GM19193 (cell line): ENCODE results near the gene CADM1.

Experiments
- POLR2A ChIP-seq: IDR thresholded peaks from 4 replicates; pipeline ENCODE4 v1.6.1; 2011; ENCODE audit not compliant: insufficient read depth, insufficient read length; ENCODE audit errors: extremely low read depth

CADM1 gene

DNA sequence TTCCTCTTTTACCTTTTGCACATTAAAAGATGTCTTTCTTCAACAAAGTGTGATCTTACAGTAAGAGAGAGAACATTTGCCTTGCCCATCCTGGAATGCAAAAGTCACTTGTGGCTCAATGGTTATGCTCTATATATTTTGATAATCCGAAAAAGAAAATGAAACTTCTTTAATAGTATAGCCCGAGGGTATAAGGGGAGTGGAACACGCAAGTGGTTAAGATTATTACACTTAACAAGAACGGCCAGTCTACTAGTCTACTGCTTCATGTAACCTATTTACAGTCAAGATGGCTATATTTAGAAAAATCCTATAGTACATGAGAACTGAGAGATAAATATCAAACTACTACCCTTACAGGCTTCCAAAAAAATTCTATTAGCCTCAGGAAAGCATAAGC is 86.1 kb downstream of the CADM1 start:
- TF ChIP-seq POLR2A = no peak

DNA sequence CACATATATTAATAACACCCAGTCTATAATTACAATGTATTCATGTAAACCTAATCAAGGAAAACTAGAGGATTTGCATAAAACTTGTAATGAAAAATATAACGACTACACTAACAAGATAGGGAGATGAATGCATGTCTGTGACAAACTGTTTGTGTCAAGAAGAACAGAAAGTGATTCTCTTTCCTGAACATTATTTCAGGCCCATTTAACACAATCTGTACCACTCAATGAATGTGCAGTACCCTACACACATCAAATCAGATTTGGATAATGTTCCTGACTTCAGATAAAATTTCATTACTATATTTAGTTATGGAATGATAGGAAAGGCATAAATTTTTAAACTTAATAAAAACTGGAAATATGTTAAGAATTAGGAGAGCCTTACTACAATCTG is 93.1 kb downstream of the CADM1 start:
- TF ChIP-seq POLR2A = no peak

DNA sequence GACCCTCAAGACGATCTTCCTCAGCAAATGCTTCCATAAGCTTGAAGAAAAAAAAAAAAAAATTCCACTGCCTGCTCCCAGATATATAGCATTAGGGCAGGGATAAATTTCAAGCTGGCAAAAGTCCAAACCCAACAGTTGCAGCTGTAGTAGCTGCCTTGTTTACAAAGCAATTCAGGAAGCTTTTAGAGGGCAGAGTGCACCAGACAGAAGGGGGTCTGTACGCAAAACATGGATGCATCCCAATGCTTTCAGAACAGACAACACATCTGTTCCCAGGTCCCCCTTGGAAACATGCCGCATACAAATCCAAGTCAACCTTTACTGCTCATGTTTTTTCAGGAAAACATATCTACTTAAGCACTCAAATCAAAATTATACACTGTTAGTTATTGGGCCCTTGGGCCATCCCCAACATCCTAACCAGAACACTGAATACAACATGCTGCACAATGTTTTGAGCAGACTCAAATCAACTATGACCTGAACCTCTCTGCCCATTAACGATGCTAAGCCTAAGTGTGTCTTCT is 94.5 kb downstream of the CADM1 start:
- no peak for TF ChIP-seq POLR2A

DNA sequence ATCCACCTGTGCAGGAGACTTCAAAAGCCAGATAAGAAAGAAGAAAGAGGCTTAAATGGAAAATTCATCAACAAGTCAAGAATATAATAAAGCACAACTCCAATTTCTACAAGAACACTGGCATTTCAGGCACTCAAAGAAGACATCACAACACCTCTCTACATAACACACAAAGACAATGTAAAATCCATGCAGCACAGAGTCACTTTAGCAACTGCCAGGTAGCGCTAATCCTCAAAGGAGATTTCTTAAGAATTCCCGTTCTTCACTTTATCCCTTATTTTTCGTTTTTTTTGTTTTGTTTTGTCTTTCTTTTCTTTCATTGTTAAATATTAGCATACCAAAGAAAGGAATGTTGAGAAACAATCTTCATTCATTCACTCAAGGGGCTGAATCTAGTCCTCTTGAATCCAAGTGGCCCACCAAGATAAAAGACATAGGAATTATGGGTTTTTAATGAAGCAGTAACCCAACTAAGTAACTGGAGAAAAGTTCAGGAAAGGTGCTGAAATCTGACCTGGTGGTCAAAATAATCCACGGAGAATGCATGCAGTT is 95.0 kb downstream of the CADM1 start:
- no peak for TF ChIP-seq POLR2A

DNA sequence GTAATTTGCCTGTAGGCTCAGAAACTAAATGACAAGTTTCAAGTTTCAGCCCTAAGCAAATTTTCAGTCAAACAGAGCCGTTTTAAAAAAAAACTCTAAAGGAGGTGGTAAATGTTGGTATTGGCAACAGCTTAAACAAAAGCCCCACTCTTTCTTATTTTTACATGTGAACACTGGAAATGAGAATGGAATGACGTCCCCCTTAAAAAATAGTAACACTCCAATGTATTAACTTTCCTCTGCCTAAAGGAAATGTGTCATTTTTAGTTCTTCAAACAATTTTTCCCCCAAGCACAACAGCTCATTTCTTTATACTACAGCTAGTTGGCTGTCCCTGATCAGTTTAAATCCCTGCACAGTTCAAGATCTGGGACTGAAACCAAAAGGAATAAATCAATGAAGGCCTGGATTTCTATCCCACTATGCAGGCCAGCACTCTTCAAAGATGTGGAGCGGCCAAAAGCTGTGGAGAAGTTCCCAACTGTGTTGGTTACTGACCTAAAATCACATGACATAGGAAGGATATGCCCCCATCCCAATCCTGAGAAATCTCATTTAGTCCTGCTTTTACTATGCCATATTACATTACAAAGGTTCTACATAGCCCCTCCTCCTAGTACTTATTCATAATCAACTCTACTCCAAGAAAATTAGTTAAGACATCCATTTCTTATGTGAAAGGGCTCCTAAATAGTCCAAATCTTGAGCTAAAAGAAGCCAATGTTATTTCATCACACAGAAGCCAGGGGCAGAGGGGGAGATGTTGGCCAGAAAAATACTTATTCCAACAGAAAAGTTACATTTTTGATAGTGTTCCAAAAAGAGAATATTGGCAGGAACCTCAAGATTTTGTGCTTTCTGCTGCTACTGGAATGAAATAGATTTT is 95.9 kb downstream of the CADM1 start:
- TF ChIP-seq POLR2A = no peak

DNA sequence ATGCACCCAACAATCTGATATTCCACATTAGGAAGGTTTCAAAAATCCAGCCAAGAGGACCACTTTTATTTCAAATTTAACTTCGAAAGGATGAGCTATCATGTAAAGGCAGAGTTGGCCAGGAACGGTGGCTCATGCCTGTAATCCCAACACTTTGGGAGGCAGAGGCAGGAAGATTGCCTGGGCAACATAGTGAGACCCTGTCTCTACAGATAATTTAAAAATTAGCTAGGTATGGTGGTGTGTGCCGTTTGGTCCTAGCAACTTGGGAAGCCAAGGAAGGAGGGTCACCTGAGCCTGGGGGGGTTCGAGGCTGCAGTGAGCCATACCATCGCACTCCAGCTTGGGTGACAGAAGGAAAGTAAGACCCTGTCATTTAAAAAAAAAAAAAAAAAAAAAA is 96.7 kb downstream of the CADM1 start:
- TF ChIP-seq POLR2A = no peak

DNA sequence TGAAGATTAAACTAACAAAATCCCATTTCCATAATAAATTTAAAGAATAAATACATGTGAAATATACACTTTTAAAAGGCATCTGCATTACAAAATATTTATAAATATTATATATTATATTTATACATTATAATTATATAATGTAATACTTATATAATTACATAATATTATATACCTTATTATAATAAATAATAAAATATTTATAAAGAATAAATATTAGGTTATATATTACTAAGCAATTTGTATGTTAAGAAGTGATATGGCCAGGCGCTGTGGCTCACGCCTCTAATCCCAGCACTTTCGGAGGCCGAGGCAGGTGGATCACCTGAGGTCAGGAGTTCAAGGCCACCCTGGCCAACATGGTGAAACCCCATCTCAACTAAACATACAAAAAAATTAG is 97.8 kb downstream of the CADM1 start:
- no peak for TF ChIP-seq POLR2A

DNA sequence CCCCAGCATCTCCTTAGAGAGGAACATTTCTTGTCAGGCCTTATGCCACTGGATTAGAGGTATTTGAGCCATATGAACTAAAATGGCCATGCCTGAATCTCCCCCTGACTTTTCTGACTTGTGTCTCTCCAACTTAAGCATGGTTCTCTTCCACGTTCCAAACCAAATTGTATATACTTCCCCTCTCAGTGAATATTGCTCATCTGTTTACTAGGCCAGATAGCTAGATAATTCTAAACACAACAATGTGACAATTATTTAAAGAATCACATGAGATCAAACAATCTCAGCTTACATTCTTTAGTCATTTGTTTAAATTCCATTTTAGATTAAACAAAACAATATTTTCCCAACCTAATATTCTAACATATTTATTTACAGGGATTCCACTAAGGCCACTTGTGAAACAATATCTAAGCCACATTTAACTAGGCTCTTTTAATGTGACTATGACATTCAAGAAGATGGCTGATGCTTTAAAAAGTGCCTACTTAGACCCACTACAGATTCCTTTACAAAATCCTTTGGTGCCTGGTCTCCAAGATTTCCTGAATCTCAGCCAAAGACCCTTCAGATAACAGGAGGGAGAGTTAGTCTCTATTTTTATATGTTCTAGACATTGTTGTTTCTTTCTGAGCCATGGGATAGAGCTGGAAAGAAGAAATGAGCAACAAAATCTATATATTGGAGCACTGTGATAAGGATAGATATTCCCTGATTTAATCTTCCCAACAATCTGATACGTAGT is 105.7 kb downstream of the CADM1 start:
- TF ChIP-seq POLR2A = no peak

DNA sequence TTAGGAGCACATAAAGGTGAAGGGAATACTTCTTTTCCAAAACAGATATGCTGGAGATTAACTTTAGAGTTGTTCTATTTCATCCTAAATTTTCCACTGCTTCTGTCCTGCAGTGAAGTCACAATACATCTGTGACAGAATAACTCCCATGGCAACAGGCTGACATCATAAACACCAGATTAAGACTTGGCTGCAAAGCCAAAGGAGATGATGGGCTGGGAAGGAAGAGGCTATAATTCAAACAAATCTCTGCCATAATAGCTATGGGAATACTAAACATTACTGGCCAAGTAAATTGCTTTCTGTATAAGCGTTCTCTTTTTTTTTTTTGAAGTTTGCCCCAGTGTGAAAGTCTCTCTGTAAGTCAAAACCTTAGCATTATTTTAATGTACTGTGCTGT is 107.7 kb downstream of the CADM1 start:
- TF ChIP-seq POLR2A = no peak

DNA sequence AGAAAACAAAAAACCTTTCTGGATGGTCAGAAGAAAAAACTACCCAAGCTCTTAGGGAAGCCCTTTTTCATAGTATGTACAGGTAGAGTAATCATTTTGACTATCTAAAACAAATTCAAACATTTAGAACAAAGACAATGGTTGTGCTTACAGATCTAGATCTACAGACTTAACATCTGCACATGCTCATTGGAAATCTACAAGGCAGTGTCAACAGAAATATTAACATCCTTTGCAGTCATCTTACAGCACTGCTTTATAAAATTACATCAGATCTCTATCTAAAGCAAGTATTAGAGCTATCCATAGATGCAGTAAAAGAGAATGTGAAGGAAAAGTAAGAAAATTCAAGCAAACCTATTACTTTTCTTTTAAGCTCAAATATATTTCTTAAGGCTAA is 110.3 kb downstream of the CADM1 start:
- no peak for TF ChIP-seq POLR2A

DNA sequence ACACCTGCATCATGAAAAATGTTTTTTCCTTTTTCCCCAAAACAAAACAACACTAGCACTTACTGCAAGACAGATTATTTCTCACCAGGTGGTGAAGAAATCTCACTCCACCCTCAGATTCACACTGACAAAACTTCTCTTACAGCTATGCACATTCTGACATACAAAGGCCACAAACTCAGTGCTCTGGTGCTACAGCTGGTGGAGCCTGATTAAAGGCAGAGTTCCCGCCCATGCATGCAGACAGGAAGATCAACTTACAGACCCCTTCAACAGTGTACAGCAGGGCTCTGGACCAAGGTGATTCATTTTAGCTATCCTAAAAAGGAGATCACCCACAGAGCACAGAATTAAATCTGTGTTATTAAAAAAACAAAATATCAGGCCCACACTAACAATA is 112.6 kb downstream of the CADM1 start:
- TF ChIP-seq POLR2A = no peak

DNA sequence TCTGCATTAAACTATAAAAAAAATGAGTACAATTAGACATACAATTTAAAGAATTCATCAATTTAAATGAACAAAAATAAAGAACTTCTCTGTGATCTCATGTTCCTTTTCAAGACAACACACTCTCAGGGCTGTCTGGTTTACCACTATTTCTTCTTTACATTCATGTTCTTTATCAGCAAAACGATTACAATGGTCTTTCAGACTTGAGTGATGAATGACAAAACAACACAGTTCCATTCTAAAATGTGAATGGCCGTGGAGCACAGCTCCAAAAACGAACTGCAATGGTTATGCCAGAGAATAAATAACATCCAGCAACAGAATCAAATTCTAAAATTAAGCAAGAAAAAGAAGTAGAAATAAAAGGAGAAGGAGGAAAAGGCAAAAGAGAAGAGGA is 113.1 kb downstream of the CADM1 start:
- TF ChIP-seq POLR2A = no peak

DNA sequence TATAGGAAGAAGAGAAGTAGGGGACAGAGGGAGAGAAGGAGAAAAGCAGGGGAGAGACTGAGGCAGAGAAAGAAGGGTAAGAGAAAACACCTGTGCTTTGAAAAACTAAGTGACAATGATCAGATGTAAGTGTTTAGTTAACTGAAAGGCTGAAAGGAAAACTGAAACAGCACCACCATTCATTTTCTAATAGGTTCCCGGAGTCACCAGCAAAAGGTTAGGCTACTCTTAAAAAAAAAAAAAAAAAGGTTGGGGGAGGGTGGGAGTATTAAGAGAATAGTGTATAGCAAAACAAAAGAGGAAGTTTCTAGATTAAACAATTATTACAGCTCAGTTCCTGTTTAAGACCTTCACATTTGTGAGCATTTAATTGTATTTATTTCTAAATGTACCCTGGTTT is 113.8 kb downstream of the CADM1 start:
- TF ChIP-seq POLR2A = no peak

DNA sequence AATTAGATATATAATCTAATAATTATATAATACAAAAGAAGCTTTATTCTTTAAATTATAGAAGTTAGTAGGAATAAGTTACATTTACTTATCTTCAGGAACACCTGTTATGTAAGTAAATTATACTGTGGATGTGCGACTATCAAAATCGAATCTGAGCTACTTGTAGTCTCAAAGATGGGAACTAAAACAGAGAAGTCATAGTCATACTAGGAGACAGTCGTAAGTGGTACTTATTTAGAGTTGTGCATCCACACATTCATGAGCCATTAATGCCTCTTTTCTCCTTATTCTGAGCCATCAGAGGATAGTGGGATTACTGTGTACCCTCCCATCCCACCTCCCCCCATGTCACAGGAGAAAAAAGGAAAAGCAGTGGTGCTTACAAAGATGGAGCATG is 114.4 kb downstream of the CADM1 start:
- no peak for TF ChIP-seq POLR2A

DNA sequence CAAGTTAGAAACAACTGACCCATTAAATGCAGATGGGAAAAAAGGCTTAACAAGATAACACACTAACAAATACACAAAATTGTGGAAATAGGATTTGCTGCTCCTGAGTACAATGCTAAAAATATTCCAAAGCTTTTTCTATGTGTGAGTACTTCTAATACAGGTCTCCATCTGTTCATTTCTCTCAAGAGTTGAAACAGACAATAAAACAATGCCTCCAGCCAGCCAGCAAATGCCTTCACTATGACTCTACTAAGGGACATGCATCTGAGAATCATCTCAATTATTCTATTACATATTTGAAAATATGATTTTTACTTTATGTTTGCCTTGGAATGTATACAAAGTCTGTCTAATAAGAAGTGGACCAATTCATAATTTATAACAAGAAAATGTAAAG is 119.0 kb downstream of the CADM1 start:
- no peak for TF ChIP-seq POLR2A
